AG09319 (cell line): ENCODE data around the gene ZNF592.
"Not testable (repeated sequence)": the region's sequence is repeated elsewhere in the genome, so short reads cannot be mapped to it uniquely, and the experiment has no call there.

Experiments
- DNase-seq: peaks from one replicate; pipeline ENCODE4 v3.0.0-alpha.2; 2010; ENCODE audit warnings: low read depth; ENCODE audit errors: extremely low read depth
- TF ChIP-seq, protein P1 (sequence below): IDR thresholded peaks from 2 replicates; pipeline ENCODE4 v1.5.1; 2011; ENCODE audit warnings: low read depth, mild to moderate bottlenecking, inconsistent platforms, low read length, moderate library complexity

The ZNF592 gene

DNA sequence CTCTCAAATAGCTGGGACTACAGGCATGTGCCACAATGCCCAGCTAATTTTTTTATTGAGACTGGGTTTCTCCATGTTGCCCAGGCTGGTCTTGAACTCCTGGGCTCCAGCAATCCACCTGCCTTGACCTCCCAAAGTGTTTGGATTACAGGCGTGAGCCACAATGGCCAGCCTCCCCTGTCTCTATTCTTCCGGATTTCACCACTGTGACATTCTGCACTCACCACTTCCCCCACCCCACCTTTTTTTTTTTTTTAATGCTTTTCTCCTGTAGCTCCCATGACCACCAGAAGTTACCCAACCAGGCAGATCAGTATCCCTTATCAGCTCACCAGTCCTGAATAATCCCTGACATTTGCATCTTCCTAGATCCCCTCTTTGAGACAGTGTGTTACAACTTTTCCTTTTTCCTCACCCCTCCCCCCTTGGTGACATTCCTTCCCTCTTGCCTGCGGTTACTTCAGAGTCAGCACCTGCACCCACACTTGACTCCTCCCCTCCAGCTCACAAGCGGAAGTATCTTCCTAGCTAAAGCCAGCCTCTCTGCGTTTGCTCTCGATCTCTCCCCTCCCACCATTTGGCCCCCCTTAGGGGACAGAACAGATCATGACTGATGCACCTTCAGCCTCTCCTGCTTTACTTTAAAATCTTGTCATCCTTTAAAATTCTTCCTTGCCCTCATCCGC lies 13.5 kb upstream of the ZNF592 start:
- DNase-seq, result no peak
- TF ChIP-seq, protein P1, sequence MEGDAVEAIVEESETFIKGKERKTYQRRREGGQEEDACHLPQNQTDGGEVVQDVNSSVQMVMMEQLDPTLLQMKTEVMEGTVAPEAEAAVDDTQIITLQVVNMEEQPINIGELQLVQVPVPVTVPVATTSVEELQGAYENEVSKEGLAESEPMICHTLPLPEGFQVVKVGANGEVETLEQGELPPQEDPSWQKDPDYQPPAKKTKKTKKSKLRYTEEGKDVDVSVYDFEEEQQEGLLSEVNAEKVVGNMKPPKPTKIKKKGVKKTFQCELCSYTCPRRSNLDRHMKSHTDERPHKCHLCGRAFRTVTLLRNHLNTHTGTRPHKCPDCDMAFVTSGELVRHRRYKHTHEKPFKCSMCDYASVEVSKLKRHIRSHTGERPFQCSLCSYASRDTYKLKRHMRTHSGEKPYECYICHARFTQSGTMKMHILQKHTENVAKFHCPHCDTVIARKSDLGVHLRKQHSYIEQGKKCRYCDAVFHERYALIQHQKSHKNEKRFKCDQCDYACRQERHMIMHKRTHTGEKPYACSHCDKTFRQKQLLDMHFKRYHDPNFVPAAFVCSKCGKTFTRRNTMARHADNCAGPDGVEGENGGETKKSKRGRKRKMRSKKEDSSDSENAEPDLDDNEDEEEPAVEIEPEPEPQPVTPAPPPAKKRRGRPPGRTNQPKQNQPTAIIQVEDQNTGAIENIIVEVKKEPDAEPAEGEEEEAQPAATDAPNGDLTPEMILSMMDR, result no peak

- not testable (repeated sequence) for DNase-seq
Measured at GRCh38 chr15:84735480-84736061, 12.8 kb upstream of the ZNF592 start.

- TF ChIP-seq, protein P1, result no peak
- no peak for DNase-seq
Measured at GRCh38 chr15:84736375-84736774, 12.0 kb upstream of the ZNF592 start.

- TF ChIP-seq, protein P1, result no peak
- DNase-seq, result no peak
Measured at GRCh38 chr15:84737005-84737404, 11.4 kb upstream of the ZNF592 start.

- no peak for DNase-seq
- TF ChIP-seq, protein P1, result no peak
Measured at GRCh38 chr15:84740691-84741090, 7.7 kb upstream of the ZNF592 start.

- TF ChIP-seq, protein P1, result no peak
- DNase-seq, result no peak
Measured at GRCh38 chr15:84741121-84741520, 7.3 kb upstream of the ZNF592 start.

GRCh38 chr15:84747416-84748273 lies 747 bp upstream of the ZNF592 start:
- no peak for DNase-seq
- TF ChIP-seq, protein P1, result no peak; the same call in 1 of the 2 replicates
